ENCODE results near the gene HIVEP3. TPM values are rescaled to one million over a fixed set of nuclear protein-coding genes. Genes with fewer than 3 reads are reported as not detected.

The HIVEP3 gene
- total RNA-seq, 1 donor from 2014 or later, result 5.8 TPM

DNA sequence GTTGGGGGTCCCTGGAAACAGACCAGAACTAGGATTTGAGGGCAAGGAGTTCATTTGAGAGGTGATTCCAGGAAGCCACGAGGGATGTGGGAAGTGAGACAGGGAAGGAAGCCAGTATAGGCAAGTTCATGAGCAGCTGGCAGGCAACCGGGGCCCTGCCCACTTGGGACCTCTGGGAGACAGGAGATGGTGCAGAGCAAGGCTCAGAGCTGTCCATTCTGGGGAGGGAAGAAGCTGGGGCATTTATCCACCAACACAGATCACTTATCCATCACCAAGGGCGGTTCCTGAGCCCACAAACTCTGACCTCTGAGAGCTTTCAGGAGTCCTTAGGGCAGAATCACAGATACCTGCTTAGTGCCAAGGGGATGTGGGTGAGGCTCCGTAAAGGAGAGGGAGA, 451.0 kb downstream of the HIVEP3 start:
- Histone ChIP-seq H3K27me3 (ENCODE audit: control insufficient read depth, insufficient read depth, low read length) (no peaks in the 10 kb centered on the region), H3K36me3 (ENCODE audit: control insufficient read depth, insufficient read depth, low read length) (no peaks in the 10 kb centered on the region), H3K4me3 (ENCODE audit: low read depth, low read length) (no peak overlapping the region)
- DNase-seq (ENCODE audit: low read depth), result no peak
- TF ChIP-seq, protein P1, sequence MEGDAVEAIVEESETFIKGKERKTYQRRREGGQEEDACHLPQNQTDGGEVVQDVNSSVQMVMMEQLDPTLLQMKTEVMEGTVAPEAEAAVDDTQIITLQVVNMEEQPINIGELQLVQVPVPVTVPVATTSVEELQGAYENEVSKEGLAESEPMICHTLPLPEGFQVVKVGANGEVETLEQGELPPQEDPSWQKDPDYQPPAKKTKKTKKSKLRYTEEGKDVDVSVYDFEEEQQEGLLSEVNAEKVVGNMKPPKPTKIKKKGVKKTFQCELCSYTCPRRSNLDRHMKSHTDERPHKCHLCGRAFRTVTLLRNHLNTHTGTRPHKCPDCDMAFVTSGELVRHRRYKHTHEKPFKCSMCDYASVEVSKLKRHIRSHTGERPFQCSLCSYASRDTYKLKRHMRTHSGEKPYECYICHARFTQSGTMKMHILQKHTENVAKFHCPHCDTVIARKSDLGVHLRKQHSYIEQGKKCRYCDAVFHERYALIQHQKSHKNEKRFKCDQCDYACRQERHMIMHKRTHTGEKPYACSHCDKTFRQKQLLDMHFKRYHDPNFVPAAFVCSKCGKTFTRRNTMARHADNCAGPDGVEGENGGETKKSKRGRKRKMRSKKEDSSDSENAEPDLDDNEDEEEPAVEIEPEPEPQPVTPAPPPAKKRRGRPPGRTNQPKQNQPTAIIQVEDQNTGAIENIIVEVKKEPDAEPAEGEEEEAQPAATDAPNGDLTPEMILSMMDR (IDR thresholded peaks at IDR 0.05; ENCODE audit: insufficient read depth, low read length, poor library complexity, severe bottlenecking), result no peak

DNA sequence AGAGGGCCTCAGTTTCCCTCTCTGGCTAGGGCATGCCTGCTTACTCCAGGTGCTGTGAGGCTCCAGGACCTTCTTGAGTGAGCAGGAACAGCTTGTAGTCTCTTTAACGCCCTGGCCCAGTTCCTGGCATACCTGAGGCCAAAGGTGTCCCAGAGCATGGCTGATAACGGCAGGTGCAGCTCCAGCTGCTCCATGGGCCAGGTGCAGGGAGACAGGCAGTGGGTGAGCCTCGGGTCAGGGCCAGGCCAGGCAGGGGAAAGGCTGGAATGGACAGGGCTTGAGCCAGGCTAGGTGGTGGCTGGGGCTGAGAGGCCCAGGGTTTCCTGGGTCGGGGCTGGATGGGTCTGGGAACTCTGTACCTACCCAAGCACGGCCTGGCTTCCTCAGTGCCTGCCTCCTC, 452.6 kb downstream of the HIVEP3 start:
- Histone ChIP-seq H3K27me3 (ENCODE audit: control insufficient read depth, insufficient read depth, low read length) (no peaks in the 10 kb centered on the region), H3K36me3 (ENCODE audit: control insufficient read depth, insufficient read depth, low read length) (no peaks in the 10 kb centered on the region), H3K4me3 (ENCODE audit: low read depth, low read length) (no peak overlapping the region)
- no peak for DNase-seq (ENCODE audit: low read depth)
- TF ChIP-seq, protein P1 (IDR thresholded peaks at IDR 0.05; ENCODE audit: insufficient read depth, low read length, poor library complexity, severe bottlenecking), result no peak

DNA sequence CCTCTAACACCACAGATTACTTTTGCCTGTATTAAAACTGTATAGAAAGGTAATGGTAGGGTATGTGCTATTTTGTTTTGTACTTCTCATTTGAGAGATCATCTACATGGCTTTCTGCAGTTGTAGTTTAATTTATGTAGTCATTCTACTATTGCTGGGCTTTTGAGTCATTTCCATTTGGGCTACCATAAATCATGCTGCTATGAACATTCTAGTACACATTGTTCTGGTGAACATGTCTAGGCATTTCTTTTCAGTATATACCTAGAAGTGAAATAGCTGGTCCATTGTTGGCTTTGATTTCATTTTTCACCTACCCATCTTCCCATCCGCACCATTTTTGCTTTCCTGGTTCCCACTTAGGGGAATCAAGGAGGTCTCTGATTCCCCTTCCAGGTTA, 453.0 kb downstream of the HIVEP3 start:
- no peak for DNase-seq (ENCODE audit: low read depth)
- TF ChIP-seq, protein P1 (IDR thresholded peaks at IDR 0.05; ENCODE audit: insufficient read depth, low read length, poor library complexity, severe bottlenecking), result no peak

DNA sequence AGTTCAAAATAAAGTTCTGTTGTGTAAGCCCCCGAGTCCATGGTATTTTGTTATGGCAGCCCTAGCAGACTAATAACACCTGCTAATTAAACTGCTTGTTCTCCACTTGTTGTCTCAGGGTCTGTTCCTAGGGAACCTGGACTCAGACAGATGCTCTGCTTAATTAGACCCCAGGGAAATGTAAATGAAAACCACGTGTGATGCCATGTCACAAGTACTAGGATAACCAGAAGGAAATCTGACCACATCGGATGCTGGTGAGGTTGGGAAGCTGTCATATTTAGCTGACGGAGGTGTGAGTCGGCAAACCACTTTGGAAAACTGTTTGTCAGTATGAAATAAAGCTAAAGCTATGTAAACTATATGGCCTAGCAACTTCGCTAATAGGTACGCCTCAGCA, 453.8 kb downstream of the HIVEP3 start:
- no peak overlapping the region for H3K4me3 ChIP-seq (ENCODE audit: low read depth, low read length)
- DNase-seq (ENCODE audit: low read depth), result no peak
- TF ChIP-seq, protein P1 (IDR thresholded peaks at IDR 0.05; ENCODE audit: insufficient read depth, low read length, poor library complexity, severe bottlenecking), result no peak
- H3K27me3 ChIP-seq (ENCODE audit: control insufficient read depth, insufficient read depth, low read length), result no peaks in the 10 kb centered on the region
- H3K36me3 ChIP-seq (ENCODE audit: control insufficient read depth, insufficient read depth, low read length), result no peaks in the 10 kb centered on the region

More for the DNA sequence above, 453.0 kb downstream of the HIVEP3 start:
- no peaks in the 10 kb centered on the region for H3K27me3 ChIP-seq (ENCODE audit: control insufficient read depth, insufficient read depth, low read length)
- no peaks in the 10 kb centered on the region for H3K36me3 ChIP-seq (ENCODE audit: control insufficient read depth, insufficient read depth, low read length)
- no peak overlapping the region for H3K4me3 ChIP-seq (ENCODE audit: low read depth, low read length)

DNA sequence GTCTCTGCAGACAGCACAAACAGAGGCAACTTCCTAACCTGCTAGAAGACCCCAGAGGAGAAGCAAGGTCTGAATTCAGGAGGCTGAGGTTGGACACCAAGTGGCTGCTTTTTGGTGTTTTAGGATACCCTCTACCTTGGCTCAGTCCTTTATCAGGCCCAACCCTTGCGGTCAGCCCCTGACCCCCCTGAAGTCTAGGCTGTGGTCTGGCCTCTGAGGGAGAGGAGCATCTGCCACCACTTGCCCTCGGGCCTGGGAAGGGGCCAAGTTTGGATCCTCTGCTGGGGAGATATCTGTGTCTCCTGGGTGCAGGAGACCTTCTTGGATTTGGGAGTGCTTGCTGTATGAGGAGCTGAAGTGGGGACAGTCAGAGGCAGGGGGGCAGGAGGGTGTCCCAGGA, 455.2 kb downstream of the HIVEP3 start:
- DNase-seq (ENCODE audit: low read depth), result no peak
- no peaks in the 10 kb centered on the region for H3K36me3 ChIP-seq (ENCODE audit: control insufficient read depth, insufficient read depth, low read length)
- H3K4me3 ChIP-seq (ENCODE audit: low read depth, low read length), result no peak overlapping the region
- TF ChIP-seq, protein P1 (IDR thresholded peaks at IDR 0.05; ENCODE audit: insufficient read depth, low read length, poor library complexity, severe bottlenecking), result no peak
- no peaks in the 10 kb centered on the region for H3K27me3 ChIP-seq (ENCODE audit: control insufficient read depth, insufficient read depth, low read length)

DNA sequence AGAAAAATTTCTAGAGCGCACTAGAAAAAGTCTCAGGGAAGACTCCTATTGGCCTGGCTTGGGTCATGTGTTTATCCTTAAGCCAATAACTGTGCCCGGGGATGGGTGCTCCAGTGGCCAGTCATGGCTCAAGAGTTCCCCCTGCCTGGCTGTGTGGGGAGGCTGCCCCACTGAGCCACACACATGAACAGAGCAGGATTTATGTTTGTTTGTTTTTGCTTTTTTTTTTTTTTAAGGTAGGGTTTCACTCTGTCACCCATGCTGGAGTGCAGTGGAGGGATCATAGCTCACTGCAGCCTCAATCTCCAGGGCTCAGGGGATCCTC, 456.1 kb downstream of the HIVEP3 start:
- TF ChIP-seq, protein P1 (IDR thresholded peaks at IDR 0.05; ENCODE audit: insufficient read depth, low read length, poor library complexity, severe bottlenecking), result no peak
- no peak overlapping the region for H3K4me3 ChIP-seq (ENCODE audit: low read depth, low read length)
- H3K36me3 ChIP-seq (ENCODE audit: control insufficient read depth, insufficient read depth, low read length), result no peaks in the 10 kb centered on the region
- no peak for DNase-seq (ENCODE audit: low read depth)
- H3K27me3 ChIP-seq (ENCODE audit: control insufficient read depth, insufficient read depth, low read length), result no peaks in the 10 kb centered on the region
